TTC549 (cell line): ENCODE results near the gene CD44.

ENCODE experiments used
- FAIRE-seq: peaks from 2 replicates; lab custom pipeline; 2012; peaks lifted over from hg19 to GRCh38; lab: Jason Lieb, UNC

CD44 gene

DNA sequence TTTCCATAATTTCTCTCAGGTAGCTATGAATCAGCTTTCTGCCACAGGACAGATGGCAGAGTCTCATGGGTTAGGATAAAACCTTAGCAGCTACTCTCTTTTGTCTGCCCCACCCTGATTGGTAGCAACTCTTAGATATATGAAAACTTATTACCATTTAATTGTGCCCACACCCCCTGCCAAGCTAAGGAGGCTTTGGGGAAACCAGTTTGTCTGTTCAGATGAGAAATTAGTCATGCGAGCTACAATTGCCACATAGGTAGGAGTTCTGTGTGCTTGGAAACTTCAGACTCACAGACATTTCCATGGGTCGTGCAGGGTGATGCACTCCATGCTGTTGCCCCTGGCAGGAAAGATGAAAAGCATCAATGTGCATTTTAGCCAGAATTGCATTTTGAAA lies 39.9 kb downstream of the CD44 start:
- FAIRE-seq, result no peak

DNA sequence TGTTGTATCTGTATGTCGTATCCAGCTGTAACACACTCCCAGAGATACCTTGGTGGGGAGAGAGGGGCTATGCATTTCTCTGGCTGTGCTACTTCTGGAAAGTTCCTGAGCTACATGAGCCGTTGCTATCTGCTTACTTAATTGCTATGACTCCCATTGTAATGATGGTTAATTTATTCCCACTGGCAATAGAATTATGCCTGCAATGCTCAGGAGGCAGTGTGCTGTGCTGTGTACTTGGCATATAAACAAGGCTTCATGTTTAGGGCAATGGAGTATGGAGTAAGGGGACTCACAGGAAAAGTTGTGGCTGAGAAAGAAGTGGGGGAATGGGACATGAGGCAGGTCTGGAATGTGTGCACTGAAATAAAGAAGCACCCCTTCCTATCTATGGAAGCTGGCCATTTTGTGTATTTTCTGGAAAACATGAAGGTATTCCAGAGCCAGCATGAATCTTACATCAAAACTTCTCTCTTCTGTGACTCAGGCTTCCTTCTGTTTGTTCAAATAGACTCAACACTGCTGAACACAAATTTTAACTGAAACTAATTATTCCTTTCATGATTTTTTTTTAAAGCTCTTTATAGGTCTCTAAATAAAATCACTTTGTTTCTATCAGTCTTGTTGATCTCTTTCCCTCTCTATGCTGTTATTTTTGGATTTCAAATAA lies 40.6 kb downstream of the CD44 start:
- FAIRE-seq, result no peak

DNA sequence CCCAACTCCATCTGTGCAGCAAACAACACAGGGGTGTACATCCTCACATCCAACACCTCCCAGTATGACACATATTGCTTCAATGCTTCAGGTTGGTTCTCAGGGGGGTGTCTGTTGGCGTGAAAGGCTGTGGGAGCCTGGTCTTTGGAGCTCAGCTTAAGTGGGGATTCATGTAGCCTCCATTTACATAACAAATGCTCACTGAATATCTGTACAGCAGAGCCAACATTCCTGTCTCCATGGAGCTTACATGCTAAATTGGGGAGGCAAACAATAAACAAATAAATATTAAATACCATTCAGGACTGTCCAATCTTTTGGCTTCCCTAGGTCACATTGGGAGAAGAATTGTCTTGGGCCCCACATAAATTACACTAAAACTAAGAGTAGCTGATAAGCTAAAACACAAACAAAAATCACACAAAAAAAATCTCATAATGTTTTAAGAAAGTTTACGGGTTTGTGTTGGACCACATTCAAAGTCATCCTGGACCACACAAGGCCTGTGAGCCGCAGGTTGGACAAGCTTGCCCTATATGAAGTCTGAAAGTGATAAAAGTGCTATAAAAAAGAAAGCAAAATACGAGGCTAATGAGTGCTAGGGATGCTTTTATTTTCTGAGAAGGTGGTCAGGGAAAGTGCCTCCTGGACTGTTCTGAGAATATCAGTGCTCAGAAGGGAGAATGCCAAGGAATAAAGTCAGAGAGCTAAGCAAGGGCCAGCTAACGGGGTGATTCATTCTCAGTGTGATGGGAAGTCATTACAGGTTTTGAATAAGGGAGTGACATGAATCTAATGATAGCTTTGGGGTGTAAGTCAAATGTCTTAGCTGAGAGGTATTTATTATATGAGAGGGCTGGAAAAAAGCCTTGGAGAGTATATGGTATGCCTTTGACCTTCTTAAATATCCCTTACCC lies 41.6 kb downstream of the CD44 start:
- FAIRE-seq, result no peak

DNA sequence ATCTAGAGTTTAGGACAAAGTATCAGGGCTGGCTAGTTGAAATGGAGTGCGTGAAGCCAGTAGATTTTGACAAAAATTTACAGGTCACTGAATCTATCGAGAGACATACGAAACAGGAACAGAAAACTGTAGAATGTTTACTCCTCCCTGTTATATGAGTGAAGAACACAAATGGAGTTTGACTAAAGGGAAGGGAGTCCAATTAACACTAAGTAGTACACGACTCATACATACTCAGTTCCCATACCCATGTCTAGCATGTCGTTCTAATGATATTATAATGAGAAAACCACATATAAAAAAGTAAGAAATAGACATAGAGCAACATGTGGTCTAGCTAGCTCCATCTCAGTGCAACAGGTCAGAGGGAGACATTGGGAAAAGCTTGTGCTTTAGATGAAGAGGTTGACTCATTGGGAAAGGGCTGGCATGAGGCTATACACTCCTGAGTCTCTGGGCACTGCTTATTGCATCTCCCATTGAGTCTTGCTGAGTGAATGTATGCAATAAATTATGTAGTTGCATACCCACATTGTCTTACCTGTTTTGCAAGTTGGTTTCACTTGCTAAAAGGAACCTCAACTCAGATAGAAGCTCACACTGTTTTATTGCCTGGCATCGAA lies 43.5 kb downstream of the CD44 start:
- no peak for FAIRE-seq

DNA sequence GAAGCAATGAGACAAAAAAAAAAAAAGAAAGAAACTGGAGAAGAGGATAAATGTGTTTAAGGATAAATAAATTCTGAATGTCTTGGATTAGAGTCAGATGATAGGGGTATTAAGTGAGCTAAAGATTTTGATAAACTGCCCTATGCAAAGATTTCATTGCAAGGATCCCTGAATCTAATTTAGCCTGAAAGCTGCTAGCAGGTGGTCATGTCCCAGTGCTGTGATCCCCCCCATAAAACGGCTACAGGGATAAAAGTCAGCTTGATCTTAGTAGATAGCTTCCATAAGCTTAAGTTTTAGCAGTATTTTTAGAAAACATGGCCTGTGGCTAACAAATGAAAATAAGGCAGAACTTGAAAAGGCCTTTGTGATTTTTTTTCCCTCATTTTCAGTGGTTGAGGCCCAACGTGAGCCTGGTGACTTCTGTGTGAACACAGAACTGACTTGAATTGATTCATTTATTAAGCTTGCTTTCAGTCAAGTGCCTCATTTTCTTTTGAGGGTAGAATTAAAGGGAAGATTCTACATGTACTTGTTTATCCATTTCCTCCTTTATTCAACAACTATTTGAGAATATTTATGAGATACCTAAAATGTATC lies 44.5 kb downstream of the CD44 start:
- no peak for FAIRE-seq

DNA sequence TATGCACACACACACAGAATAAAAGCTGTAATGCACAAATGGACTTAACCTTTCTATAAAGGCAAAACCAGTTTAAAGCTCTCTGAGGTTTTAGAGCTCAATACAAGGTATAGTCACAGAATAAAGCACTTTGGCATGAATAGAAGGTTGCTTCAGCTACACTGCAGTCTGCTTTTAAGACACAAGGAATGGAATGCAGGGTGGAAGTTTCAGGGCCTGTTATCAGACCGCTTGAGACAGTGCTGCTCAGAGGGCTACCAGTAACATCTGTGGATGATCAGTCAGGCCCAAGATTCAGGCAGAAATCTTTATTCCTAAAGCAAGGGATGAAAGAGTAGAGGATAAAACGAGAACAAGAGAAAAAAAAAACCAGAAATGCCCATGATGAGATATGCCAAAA lies 46.7 kb downstream of the CD44 start:
- no peak for FAIRE-seq

DNA sequence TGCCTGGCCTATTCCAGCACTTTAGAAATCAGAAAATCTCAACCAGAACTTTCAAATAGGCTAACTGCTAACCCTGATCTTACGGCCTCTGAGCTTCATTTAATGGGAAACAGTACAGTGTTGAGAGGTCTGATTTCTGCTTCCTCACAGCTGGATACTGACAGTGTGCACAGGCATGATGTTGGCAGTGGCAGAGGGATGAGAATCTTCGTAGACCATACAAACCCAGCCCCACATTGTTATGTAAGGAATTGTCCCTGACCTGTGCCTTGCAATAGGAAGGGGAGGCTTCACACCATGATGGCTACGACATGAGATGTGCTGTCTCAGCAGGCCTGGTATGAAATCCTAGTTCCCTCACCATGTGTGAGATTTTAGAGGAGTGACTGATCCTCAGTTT lies 49.0 kb downstream of the CD44 start:
- FAIRE-seq, result no peak

DNA sequence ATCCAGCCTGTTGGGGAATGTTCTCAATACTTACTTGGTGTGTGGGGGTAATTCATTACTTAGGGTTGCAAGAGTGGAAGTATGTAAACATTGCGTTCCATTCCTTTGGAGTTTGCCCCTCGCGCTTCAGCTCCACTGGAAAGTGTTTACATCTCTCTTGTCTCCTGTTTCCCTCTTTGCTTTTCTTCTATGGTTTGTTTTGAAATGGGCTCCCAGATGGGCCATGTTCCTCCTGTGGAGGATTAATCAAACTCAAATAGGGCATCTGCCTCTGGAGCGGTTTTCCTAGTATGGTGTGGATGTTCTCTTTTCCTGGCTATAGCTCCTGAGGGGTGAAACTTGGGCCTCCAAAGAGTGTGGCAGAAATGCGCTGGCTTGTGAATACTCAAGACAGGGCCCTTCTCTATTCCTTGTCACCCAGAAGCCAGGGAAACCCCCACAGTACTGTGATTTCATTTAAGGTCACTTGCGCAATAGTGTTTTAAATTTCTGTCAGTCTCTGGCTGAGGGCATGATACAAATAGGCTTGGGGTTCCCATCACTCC lies 51.9 kb downstream of the CD44 start:
- no peak for FAIRE-seq

DNA sequence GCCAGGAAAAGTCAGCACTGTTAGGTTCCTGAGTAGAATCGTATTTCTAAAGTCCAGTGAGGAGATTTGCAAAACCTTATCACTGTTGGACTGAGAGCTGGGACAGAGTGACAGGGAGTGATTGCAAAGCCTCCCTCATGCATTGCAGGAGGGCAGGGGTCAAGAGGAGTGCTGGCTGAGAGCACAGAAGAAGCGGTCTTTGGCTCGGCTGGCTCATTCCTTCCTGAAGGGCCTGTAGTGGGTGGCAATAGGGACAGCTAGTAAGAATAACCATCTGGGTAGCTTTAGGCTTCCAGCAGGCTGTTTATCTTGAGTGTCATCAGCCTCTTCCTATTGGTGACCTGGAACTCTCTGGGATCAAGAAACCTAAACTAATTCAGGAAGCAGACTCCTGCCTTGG lies 53.4 kb downstream of the CD44 start:
- no peak for FAIRE-seq

DNA sequence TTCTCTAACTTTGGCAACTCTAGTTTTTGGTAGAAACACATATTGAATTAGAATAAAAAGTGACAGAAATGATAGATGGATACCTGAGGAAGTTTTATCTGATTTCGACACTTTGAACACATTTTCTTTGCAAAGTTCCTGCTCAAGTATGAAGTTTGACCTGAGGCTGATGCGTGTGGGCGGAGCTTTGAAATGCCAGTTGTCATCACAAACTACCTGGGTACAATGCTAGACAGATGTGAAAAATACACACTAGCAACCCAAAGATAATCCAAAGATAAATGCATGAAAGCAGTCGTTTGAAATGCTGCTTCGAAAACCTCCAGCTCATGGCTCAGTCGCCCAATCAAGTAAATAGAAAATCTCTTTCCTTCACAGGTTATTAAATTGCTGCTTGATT lies 54.8 kb downstream of the CD44 start:
- no peak for FAIRE-seq

DNA sequence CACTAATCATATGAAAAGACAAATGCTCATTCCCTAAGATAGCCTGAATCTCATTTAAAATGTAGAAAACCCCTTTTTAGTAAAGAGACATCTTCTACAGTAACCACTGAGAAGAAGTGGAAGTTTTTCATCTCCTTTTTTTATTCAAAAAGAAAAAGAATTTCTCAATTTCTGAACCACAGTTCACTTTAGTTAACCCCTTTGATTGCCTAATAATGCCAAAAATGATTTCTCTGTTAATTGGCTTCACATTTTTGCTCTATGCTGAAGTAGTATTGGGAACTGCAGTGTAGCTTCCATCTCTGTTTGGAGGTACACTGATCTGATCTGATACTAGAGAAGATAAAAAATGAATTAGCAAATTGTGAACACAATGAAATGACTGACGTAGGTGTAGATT lies 58.3 kb downstream of the CD44 start:
- FAIRE-seq, result no peak

DNA sequence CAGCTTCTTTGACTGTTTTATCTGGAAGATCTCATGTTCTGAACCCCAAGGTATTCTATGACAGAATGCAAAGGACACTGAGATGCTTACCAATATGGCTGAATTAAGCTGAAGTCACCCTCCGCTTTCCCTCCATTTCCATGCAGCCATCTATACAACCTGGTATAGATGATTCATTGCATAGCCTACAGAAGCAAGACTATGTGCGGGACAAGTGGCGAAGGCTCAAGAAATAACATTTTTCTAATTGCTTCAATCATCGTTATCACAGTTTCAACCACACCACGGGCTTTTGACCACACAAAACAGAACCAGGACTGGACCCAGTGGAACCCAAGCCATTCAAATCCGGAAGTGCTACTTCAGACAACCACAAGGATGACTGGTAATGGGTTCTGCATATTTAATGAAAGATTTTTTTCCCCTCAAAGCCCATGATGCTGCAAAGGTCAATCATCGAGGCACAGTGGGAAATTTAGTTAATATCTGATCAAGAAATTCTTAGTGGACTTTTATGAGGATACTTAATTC lies 61.9 kb downstream of the CD44 start:
- FAIRE-seq, result no peak

DNA sequence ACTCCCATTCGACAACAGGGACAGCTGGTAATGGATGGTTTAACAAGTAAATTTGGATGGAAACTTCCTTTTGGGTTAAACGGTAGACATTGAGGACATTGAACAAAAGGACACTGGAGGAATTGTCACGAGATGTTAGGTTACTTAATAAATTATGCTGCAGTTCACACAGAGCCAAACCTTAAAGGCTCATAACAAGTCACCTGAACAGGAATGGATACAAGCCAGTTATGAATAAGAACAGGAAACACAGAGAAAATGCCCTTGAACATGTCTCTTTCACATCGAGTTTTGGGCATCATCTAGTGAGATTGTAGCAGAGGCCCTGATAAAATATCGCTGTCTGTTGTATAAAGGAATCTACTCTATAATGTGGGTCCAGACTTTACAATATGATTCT lies 65.6 kb downstream of the CD44 start:
- no peak for FAIRE-seq

DNA sequence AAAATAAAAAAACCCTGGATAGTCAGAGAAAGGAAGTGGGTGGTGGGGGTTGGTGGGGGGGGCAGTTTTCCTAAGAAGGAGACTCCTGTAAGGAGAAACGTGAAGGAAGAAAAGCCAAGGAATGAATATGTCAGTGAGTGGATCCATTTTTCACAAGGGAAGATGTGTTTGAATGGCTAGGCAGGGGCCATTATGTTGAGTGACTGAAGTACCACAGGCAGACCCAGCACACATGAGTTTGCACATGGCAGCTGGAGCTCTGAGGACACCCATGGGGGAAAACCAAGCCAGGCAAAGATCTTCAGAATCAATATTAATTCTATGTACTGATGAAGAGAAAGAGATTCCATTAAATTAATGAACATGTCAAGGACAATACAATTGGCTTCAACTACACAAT lies 67.6 kb downstream of the CD44 start:
- no peak for FAIRE-seq

DNA sequence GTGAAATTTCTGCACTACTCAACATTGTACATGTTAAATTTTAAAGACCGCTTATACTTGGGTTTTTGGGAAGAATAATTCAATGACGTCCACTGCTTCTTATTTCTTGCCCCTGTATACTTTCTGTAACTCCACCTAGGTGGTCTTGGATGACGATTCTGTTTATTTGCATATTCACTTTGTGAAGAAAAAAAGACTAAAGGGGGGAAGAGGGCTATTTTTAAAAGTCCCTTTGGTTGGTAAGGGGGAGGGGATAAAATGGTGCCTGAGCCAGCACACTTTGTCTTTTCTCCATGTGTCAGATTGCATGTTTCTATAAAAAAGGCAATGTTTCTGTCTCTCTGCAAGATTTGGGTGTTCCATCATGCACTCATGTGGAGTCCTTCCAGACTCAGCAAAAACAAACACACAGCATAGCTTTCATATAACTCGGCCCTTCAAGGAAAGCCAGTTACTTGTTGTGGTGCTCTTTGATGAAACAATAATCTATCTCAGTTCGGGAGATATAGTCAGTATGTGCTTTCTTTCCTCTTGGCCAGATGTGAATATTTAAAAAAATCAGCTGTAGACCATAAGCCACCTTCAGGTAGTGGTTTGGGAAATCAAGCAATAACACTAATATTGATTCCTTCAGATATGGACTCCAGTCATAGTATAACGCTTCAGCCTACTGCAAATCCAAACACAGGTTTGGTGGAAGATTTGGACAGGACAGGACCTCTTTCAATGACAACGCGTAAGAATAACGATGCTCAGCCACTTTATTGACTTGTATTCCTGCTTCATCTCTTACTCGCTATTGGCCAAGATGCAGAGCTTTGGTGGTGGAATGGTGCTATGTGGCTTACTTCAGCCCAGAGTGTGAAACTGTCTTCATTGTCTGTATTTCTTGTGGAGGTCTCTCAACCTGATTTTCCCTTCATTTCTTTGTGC lies 68.8 kb downstream of the CD44 start:
- FAIRE-seq, result no peak

DNA sequence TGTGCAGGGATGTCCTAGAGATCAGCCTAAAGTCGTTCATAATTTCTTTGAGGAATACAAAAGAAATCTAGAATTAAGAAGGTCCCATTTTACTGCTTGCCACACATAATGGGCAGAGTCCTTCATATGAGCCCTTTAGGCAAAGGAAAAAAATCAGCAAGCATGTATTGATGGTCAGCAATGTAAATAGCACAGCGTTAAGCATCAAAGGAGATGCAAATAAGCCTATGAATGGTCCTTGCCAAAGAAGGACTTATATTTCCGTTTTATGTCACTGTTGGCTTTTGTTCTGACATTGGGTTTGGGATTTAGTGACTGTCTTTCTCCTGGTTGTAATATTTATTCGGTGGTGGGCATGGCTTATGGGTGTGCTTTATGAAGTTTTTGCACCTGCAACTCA lies 69.8 kb downstream of the CD44 start:
- no peak for FAIRE-seq

DNA sequence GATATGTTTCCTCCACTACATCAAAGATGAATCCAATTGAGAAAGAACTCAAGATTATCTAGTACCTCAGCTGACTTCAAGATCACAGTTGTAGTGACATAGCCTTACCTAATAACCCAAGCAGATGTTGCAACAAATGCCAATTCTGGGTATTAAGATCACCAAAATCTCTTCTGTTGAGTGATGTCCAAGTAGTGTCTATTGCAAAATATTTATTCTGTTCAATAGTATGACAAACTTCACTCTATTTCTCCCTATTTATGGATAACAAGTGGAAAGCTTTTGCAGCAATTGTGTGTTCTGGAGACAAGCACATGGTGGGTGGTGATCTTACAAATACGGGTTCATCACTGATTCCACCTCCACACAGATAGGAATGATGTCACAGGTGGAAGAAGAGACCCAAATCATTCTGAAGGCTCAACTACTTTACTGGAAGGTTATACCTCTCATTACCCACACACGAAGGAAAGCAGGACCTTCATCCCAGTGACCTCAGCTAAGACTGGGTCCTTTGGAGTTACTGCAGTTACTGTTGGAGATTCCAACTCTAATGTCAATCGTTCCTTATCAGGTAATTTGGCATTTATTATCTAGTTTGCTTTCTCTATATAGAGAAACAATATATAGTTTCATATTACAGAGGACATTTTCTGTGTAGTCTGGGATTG lies 72.0 kb downstream of the CD44 start:
- FAIRE-seq, result no peak

DNA sequence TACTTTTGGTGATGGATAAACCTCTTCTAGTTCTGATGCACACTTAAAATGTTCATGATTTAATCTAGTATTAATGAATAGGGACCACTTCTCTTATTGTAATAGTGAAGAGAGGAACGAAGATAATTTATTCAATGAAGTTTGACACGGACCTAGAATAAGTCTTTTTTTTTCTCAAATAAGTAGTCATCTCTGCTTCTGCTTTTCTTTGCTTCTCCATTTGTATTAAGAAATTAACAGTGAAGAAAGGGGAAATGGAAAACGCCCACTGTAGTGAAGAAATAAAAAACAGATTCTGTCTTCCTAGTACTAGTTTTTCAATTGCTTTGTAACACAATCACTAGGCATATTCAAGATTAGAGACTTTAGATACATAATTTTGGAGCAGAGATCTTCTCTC lies 73.0 kb downstream of the CD44 start:
- FAIRE-seq, result no peak

DNA sequence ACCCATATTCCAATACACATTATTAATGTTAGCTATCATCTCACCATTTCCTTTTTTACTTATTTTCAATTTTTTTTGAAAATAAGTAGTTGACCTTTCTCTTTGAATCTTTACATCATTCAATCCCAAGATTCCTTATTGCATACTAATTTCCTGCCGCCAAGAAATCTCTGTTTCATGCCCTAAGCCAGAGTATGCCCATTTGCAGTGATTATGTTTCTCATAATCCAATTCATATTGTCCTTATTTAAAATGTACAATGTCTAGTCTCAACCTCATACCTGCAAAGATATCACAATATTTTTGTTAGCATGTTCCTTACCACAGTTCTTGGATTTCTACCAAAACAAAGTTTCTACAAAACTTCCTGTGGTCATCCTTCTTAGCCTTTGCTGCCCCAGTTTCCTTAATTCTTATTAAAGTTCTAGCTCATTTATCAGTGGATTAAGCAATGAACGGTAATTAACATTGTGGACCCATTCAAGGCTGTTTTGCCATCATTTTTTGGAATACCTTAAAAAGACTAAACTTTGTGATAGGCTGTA lies 75.3 kb downstream of the CD44 start:
- FAIRE-seq, result no peak

DNA sequence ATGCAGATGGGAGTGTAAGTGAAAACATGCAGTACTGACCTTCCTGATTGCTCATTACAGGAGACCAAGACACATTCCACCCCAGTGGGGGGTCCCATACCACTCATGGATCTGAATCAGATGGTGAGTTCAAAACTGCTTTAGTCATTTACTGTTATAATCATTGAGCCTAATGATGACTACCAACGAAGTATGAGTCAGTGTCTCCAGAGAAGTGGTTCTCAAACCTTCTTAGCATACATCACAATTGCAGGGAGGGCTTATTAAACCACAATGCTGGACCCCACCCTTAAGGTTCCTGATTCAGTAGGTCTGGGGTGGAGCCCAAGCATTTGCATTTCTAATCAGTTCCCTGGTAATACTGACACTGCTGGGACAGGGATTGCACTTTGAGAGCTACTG lies 75.8 kb downstream of the CD44 start:
- no peak for FAIRE-seq

DNA sequence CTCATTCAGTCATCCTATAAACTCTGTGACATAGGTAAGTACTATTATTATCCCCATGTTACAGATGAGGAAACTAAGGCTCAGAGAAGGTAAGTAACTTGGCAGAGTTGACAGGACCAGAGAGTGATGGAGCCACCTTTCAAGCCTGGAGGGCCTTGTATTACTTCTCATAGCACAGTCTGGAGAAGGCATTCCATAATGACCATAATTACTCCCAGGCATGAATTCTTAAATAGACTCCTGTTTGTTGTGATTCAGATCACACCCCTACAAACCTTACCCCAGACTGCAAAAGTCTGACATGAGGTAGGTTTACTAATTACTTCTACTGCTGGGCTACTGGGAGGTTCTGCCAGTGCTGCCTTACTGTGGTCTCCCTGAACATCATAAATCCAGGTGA lies 77.0 kb downstream of the CD44 start:
- FAIRE-seq, result no peak
